ELF-1 (cell line): ENCODE data around the gene EFNA5.

ENCODE experiments used
- DNase-seq: peaks from one replicate; pipeline ENCODE4 v3.0.0-alpha.2; 2016; ENCODE audit warnings: low read depth, low spot score

The EFNA5 gene

GRCh38 chr5:107546719-107547118, 124.0 kb downstream of the EFNA5 start:
- DNase-seq: no peak

DNA sequence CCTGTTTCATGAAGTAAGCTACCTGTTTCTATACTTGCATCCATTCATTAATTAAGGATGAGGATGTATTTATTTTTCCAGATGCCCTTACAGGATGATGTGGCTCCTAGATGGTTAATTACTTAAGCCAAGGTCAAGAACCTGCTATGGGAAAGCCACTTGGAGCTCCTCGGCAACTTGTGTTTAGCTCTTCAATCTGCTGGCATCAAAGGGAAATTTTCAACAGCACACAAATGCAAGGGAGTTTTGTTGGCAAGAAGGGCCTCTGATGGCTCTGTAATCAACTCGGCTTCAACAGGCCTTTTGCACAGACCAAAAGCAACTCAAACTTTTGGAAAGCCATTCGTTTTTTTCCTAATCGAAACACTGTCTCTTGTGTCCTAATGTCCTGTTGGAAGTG, 125.3 kb downstream of the EFNA5 start:
- DNase-seq: no peak

DNA sequence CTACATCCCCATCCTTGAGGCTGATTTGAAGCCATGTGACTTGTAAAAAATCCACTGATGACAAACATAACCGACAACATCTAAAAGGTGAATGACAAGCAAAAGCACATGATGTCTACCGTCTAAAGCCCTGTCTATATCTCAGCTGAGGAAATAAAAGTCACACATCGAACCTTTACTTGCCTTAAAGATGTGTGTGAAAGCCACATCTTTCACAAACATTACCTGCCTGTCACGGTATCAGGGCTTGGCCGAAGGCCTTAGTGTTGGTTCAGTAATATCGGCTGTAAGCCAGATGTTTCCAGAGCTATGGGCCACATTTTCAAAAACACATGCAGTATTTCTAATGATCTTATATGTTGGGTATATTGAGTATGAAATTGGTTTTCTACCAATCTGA, 125.8 kb downstream of the EFNA5 start:
- DNase-seq: no peak

- no peak for DNase-seq
Measured at GRCh38 chr5:107544476-107544875, 126.3 kb downstream of the EFNA5 start.

DNA sequence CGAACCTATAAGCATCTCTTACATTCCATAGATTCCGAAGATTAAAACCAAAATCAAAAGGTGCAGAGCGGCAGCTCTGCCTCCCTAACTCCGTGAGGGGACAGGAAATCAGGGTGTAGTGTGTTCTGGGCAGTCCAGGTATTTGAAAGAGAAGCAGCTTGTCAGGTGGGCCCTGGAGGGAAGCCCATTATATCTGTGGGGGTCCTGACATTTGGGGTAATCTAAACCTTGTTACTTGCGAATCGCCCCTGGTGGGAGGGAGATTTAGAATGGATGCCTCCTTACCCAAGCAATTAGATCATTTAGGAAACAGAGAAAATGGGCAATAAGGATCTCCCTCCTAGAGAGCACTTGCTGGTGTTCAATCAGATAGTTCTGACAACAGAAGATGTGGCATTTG, 126.9 kb downstream of the EFNA5 start:
- no peak for DNase-seq

GRCh38 chr5:107542831-107543231, 127.9 kb downstream of the EFNA5 start:
- DNase-seq: no peak

DNA sequence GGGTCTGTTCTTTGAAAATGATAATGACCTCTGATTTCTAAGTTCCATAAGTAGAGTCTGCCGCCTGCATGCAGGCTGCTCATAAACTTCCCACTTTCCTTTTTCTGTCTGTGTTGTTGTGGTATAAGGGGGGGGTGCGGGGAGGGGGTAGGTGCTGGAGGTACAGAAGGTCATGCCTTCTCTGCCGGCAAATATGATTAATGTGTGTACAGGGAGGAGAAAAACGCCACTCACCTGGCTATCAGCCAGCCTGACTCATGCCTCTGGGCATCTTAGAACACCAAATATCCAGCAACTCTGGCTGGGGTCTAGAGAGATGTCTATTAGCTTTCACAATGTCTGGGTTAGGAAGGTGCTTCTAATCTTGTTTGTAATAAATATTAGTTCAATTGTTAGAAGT, 128.3 kb downstream of the EFNA5 start:
- DNase-seq: no peak

DNA sequence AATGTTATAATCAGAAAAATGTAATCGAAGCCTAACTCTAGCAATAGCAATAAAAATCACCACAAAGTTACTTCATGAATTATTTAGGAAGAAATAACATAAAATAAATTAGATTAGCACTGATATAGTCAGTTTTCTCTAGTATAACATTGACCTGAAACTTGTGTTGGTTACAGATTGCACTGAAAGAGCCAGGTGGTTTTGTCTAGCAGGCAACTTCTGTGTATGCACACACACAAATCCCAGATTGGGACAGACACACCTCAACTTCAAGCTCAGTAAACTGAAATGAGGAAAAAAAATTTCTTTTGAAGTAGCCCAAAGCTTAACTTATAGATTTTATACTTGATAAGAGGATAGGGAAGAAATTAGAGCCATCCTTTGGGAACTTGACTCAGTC, 129.3 kb downstream of the EFNA5 start:
- DNase-seq: no peak

DNA sequence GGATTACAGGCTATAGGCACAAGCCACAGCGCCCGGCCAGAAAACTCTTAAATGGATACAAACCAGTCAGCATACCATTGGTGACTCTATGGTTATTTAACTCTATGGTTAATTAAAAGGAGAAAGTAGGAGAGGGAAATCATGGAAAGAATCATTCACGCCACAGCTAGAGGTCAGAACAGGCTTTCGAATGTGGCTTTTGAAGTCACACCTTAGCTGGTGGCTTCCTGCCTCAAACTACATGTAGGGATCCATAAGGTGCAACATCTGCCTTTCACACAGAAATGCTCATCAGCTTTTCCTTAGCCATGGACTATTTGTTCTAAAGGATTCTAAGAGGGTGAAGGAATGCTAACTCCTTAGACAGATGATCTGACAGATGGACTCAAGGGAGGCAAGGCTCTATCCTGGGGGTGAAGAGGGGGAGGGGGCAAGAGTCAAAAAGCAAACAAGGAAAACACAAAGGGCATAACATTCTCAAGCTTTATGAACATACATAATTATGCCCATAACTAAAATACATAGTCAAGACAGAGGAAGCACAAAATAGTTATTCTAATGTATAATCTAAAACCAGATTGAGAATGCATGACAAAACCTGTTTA, 130.9 kb downstream of the EFNA5 start:
- DNase-seq: no peak

DNA sequence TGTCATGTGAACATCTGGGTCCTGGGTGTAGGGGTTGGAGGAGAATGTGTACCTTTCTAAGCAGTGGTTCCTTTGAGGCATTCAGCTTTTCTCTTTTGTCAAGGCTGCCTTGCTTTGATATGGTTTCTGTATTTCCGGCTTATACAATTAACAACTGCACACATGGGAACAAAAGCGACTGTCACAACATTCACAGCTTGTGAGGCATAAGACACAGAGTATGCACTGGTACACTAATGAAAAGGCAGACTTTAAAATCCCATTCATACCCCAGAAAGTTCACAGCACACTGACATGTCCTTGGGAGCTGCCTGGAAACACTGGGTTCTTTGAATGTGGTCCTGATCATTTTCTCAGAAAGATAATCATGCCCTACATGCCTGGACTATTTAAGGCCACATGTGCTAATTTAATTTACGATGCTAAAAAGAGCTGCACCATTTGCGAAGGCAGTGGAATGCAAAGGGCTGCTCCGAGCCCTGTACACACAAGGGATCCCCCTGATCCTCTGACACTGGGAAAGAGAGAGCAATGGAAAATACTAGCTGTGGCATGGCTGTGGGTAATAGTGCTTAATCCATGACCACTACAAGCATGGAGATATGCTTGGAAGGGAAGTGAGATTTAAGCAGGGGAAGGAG, 131.8 kb downstream of the EFNA5 start:
- DNase-seq: no peak

GRCh38 chr5:107538331-107538730, 132.4 kb downstream of the EFNA5 start:
- no peak for DNase-seq

DNA sequence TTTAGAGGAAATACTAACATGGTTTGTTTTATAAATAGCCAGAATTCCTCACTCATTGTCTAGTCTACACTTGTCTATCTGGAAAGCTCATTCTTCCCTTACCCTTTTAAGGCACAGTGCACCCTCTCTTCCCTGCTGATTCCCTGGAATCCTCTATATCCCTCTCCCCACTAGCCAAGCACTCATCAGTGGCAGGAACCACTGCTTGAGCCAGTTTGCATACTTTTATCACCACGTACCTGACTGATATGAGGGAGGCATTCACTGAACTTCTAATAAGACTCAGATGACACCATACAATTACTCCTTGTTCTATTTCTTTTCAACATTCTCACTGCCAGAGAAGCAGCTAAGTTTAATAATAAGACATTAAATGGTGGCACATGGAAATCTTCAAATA, 134.9 kb downstream of the EFNA5 start:
- no peak for DNase-seq

DNA sequence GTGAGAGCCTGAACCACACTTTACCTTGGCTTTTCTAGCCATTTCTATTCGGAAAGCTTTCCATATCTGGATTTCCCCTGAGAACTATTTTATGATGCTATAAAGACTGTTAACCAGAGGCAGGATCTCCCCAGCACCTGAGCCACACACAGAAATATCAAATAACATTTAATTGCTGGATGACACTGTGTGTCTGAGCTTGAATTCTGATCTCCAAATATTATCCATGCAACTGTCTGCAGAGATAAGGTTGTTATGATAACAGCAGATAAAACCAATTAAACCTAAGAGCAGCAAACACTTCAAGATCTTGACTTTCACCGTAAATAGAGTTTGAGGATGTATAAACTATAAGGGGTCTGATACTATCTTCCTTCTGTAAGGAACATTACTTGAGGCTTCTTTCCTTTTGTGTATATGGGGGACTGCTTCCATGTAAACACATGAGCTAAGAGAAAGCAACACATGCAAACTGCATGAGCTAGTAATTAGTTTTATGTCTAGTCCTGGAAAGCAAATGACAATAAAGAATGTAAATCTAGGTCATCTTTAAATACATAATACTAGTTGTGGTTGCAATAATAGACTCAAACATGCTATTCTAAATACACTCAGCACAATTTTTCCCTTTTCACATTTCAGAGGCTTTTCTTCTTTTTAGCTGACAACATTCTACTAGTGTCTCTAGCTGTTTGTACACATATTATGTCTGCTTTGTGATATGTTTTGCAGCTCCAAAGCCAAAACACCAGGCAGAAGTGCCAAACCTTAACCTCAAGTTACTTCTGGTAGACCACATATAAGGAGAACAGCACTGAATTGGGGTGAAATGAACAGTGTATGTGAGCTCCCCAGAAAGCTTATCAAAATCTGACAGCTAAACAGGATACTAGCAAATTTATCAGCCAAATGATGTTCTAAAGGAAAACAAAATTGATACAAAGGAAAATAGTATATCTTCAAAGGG, 136.5 kb downstream of the EFNA5 start:
- DNase-seq: no peak

GRCh38 chr5:107532916-107533315, 137.8 kb downstream of the EFNA5 start:
- no peak for DNase-seq

DNA sequence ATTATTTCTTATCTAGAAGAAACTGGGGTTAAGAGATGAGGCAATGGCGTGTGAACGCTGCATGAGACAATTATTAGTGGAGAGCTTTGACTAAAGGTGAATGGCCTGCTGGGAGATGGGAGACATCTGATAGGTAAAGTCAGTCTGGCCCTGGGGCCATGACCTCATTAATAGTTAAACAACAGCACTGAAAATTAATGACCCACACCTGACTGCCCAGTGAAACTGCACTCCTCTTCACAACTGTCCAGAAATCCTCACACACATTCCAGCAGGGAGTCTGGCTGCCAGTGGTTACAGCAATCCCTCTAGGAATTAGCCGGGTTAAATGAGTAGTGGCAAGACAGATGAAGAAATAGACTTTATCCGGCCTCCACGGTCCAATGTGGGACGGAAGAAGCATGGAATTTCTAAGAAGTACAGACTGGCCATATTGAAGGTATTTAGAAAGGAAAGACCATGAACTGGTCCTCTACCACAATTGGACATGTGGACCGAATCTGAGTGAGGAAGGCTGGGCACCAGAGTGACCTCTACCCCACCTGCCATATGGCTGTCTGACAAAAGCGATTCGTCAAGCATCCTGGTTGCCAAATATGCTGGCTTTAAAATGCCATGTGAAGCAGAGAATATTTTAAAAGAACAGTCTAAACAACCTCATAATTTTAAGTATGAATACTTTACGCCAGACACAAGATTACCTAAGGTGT, 138.4 kb downstream of the EFNA5 start:
- DNase-seq: no peak

DNA sequence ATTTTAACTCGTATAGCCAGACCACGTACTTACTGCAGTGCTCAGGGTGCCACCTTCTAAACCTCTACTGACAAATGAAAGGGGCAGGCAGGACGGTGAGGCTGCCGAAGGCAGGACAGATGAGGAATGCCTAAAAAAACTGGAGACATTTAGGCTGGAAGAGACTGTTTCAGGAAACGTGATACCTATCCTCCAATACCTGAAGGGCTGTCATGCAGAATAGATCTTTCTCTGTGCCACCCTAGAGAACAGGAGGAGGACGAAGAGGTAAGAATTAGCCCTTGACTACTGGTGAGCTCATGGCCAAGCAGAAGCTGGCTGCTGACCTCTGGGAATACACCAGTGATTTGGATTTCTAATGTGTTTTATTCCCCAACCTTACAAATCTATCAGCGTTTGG, 139.4 kb downstream of the EFNA5 start:
- no peak for DNase-seq

- no peak for DNase-seq
Measured at GRCh38 chr5:107529618-107530017, 141.1 kb downstream of the EFNA5 start.

- DNase-seq: no peak
Measured at GRCh38 chr5:107526270-107526937, 144.3 kb downstream of the EFNA5 start.

DNA sequence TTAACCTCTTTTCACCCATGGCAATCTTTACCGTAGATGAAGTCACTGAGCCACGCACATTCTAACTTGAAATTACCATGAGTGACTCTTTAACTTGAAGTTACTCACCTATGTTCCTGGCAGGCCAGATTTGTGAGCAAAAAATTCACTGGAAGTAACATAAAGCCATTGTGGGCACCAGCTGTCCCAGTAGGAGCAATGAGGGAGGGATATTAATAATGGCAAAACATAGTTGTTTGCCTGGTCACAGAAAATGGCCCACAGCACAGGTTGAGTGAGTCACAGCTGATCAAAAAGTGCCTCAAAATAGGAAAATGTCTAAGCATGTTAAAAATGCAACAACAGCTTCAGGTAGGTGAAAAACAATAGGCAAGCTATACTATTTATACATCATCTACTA, 146.6 kb downstream of the EFNA5 start:
- DNase-seq: no peak

DNA sequence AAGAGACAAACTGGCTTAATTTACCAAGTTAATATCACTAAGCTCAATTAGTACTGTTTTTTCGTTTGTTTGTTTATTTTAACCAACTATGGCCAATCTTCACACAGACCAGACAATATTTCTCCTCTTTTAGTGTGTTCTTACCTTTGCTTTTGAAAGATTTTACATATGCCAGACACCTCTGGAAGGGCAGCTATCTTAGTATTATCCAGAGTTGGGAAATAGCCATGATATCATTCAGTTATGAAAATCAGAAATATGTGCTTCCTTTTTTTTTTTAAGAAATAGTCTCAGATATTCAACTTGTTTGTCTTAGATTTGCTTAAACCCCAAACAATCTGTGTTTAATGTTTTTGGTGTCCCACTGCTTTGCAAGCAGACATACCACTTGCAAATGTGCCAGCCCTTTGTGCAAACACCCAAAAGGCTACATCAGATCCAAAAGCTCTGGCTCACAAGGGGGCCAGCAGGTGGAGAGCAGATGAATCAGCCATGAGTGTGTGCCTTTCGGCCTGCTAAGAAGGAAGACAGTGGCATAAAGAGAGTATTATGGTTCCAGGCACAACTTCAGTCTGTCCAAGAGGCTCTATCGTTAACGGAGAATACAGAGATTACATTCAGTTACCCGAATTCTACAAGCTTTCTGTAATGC, 147.6 kb downstream of the EFNA5 start:
- DNase-seq: no peak

DNA sequence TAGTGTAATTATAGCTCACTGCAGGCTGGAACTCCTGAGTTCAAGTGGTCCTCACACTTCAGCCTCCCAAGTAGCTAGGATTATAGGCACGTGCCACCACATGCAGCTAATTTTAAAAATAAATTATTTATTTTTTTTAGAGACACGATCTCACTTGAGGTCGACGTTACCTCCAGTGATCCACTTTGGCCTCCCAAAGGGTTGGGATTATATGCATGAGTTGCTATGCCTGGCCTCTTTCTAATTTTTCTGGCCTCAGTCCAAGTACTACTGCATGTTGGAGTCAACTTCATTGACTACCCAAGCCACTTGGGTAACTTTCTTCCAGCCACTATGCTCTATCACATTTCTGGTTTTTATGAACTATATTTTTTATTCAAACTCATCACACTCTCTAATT, 148.3 kb downstream of the EFNA5 start:
- no peak for DNase-seq
